Stimulated activated CD8-positive, alpha-beta memory T cell treated with anti-CD3 and anti-CD28 coated beads, Interleukin-12 subunit alpha, Interleukin-12 subunit beta, amount 100 ng/mL, for 4 hours (primary cell): ENCODE results near the gene COG5.

Experiments used
- DNase-seq: peaks from one replicate; pipeline ENCODE4 v3.0.0-alpha.2; 2020; ENCODE audit warnings: low read depth

COG5 gene

DNA sequence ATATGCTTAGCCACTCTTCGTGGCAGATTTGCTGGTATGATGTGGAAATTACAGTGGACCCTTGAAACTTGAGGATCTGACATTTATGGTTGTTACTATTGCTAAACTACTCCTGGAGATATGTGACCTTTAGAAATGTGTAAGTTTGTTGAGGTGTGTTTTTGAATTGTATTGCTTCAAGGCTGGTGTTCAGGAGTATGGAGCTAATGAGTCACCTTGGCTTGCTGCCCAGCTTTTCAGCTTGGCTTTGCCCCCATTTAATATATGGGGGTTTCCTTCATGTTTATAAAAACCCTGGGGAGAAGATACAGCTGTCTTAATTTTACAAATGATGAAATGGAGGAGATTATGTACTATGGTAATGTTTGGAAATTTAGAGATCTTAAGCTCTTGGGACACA lies 383.3 kb downstream of the COG5 start:
- peak; percentile 61 for DNase-seq

DNA sequence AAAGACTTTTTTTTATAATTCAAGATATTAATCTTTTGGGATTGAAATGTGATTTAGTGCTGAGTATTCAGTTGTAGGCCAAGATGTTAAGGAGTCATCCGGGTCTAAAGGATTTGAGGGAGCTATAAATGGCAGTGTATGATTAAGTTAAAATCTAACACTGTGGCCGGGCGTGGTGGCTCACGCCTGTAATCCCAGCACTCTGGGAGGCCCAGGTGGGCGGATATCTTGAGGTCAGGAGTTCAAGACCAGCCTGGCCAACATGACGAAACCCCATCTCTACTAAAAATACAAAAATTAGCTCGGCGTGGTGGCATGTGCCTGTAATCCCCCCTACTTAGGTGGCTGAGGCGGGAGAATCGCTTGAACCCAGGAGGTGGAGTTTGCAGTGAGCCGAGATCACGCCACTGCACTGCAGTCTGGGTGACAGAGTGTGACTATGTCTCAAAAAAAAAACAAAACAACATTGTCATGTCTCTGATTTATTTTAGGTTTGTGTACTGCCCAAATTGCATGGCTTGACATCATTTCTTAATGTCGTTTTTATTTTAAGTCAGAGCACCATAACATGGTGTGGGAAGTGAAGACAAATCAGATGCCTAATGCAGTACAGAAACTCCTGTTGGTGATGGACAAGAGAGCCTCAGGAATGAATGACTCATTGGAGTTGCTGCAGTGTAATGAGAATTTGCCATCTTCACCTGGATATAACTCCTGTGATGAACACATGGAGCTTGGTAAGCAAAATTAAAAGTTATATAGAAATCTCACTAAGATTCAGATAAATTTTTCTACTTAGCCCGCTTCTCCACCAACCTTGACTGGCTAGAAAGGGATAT lies 384.2 kb downstream of the COG5 start:
- no peak for DNase-seq

DNA sequence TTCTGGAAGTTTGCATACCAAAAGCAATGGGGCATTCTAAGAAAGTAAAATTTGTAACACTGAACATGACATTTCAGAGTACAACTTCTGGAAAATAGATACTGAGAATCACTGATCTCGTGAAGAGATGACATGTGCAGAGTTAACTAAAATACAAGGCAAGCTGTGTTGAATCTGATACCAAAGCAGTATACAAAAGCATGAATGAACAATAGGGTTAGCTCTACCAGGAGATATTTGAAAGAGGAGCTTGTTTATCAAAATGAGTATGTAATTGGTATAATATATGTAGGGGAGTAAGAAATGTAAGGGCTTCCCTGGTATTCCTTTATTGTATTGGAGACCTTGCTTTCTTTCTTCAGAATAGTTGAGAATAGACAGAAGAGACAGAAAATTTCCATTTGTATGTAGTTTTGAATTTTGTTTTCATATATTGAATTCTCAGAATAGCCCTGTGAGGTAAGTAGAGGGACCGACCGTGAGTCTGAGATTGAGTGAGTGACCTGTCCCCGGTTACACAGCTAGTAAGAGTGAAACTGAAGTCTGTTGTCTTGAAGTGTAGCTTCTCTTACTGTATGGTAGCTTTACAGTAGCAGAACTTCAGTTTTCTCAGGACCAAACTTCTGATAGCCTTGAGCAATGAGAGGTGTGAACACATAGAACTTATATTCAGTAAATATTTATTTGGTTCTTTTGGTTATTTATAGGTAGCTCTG lies 389.9 kb downstream of the COG5 start:
- DNase-seq: no peak

DNA sequence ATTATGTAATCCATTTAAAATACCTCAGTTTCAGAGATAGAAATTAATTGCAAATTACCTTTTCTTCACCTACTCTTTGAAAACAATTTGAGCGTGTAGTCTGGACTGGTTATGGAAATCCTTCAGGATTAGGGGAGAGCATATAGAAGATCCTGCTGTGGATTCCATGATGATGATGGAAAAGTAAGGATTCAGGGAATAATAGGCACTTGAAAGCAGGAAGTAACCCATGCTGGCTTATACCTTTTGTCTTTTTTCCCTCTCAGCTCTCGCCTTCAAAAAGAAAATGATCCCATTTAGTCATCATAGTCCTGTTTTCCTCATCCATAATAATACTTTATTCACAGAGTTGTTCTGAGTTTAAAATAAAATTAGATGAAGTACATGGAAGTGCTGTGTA lies 390.5 kb downstream of the COG5 start:
- no peak for DNase-seq

DNA sequence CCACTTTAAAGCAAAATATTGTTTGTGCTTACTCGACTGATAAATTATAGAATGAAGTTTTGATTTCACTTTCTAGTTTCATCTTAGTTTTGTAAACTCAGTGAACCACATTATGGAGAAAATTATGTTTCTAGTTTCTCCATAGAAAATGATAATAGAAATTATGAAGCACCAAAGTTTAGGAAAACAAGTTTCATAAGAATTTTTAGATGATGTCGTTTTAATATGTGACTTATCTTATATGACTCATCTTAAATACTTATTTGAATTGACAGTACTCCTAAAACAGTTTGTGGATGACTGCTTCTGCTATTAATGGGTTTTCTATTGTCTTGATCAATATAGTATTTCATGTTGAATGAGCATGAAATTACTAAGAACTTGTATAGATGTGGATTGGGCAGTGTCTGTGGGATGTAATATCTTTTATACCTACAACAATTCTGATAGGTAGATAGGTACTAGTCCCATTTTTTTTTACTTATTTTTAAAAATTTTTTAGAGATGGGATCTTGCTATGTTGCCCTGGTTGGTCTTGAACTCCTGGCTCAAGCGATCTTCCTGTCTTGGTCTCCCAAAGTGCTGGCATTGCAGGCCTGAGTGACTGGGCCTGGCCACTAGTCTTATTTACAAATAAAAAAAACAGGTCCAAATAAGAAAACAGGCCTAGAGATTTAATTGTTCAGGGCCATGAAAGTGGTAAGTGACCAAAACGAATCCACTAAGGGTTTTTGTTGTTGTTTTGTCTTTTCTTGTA lies 391.3 kb downstream of the COG5 start:
- DNase-seq: no peak

DNA sequence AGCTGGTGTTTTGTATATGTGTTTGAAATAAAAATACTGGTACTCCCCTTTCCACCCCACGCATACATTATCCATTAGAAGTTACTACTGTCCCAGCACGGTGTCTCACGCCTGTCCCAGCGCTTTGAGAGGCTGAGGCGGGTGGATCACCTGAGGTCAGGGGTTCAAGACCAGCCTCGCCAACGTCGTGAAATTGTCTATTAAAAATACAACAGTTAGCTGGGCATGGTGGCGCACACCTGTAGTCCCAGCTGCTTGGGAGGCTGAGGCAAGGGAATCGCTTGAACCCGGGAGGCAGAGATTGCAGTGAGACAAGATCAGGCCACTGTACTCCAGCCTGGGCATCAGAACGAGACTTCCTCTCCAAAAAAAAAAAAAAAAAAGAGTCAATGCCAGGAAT lies 392.2 kb downstream of the COG5 start:
- DNase-seq: no peak

DNA sequence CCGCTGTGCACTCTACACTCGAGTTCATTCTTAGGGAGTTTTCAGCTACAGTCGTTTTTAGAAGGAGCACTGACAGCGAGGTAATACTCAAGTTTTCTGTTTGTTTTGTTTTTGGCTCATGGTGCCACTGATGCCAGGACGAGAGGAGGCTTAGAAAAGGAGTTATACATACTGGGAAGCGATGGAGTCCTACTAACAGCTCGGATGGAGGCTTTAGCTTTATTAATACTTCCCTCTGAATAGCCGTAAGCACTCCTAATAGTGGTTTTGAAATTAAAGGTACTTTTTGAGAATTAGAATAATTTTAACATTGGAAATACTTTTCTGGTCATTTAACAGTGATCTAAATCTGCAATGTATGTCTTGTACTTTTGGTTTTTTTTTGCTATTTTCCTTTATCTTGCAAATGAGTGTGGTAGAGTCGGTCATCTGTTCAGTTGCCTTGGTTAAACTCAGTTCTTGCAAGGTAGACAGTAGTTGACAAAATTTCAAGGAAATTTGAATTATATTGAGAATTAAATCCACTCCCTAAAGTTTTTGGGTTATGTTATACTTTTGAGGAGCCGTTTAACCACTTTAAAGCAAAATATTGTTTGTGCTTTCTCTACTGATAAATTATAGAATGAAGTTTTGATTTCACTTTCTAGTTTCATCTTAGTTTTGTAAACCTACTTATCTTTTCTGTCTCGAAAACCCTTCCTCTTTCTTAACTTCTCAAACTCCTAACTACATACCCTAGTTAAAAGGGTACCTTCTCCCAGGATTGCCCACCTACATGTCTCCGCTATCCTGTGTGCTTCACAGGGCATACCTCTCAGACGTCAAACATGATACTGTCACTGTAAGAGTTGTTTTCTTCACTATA lies 393.4 kb downstream of the COG5 start:
- DNase-seq: no peak

DNA sequence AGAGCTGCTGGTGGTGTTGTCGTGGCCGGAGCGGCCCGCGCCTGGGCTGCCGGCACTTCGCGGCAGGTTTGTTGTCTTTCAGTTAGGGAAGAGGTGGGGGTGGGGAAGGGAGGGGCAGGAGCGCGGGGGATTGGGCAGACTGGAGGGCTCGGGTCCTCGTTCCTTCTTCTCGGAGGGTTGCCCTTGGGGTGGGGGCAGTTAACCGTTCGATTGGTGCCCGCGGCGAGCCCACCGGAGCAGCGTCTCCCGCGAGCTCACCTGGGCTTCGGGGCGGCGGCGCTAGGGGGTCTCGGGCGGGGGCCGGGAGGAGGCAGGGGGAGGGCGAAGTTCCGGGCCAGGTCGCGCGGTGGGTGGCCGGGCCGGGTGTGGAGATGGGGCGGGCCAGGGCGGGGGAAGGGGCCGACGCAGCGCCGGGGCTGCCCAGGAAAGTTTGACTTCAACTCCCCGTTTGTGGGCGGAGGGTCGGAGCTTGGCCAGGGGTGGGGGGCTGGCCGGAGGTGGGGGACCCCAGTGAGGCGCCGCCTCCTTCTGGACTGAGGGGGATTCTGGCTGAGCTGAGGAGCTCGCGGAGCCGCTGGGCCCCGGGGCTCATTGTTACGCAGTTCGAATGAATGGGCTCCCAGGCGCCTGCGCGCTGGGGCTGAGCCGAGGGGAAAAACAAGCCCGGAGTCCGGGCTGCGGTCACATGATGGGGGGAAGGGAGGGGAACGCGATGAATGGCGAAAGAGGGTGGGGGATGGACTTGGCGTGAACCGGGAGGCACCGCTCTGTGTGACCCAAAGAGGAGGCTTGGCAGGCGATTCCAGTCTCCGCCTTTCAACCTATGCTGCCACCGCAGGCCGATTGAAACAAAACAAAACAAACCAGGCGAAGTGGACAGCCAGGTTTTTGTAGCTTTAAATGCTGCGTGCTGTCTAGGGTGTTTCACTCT lies 394.3 kb downstream of the COG5 start:
- DNase-seq: peak; percentile 76

DNA sequence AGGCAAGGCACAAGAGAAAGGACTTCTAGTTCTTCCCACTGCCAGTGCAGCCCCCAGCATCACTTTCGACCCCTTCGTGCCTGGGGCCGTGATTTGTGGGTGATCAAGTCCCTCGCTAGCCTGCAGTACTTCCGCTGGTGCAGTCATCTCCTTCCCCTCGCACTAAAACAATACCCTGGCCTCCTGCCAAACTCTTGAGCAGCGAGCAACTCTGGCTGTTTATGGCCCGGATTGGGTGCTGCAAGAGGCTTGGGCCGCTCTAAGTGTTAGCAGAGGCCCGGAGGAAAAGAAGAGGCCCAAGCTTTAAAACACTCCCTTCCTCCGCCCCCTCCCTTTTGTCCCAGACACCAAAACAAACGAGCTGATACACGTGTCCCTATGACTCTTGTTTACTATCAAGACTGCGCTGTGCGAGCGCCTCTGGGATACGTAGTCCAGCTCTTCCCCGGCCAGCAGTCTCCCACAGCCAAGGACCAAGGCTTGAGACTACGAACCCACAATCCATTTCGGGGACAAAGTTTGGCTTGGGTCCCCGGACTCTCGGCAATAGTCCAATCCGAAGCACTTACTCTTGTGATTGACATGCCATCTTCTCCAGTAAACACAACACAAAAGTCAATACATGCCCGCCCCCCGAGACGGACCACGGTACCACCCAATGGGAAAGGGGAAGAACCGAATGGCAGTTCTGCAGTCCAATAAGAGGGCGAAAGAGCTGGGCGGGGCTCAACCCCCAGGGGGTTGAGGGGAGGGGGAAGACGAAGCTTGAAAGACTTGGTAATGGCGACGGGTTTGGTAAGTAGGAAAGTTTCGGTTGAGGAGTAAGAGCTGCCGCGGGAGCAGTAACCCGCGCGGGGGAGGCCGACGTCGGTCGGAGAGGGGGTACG lies 395.2 kb downstream of the COG5 start, which contains the start of gene HBP1:
Gene HBP1, plus strand, starts transcription at position 771 of the 887 bp plus-strand sequence. CDS start 10,891 bp downstream, outside the sequence.
- peak; percentile 93 for DNase-seq

DNA sequence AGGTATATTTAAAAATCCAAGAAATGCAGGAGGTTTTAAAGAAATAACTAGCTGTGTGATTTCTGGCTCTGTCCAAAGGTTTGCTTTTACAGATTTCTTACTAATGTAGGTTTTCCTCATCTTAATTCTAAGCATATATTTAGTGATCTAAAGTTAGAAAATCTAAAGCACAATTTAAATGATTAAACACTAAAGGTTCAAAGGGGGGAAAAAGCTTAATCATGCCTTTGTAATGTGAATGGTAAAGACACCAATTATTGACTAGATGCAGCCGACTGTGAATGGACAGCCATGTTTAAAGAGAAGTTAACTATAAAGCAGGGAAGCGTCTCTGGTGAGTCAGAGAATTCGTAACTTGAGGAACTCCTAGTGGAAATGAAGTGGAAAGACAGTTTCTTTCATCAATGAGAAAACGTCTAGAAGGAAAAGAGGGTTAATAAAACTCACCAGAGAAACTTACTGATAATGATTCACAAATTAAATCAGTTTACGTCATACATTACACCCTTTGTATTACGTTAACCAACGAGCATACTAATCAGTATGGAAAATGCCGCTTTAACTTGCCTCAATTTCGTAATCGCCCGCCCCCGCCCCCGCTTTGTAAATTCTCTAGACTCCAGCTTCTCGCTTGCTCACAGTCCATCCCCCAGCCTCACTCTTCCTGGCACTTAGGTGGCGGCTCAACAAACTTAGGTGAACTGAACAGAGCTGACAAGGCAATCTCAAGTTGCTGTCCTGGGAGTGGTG lies 396.1 kb downstream of the COG5 start:
- DNase-seq: no peak

DNA sequence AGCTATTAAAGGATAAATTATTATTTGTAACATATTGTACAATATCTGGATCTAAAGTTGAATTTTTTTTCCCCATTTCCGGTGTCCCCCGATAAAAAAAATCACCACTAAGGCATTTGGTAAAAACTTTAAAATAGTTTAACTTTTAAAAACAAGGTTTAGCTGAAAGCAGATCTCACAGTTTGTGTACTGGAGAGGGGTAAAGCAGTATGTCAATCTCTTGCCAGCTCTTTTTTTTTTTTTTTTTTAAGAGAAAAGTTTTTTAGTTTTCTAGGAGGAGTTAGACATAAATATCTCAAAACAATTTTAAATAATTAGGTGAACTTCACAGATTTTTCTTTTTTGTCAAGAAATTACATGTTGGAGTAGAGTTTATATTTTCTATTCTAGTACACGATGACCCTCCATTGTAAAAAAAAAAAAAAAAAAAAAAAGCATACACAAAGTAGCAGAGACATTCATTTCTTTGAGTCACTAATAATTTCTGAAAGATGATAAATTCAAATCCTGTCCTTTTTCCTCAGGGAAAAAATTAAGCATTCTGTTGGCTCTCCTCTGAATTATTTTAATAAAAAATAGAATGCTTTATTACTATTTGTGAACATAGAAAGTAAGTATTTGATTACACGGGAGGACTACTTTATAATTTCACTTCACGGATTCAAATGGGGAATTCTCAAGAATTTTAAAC lies 396.8 kb downstream of the COG5 start:
- DNase-seq: no peak

DNA sequence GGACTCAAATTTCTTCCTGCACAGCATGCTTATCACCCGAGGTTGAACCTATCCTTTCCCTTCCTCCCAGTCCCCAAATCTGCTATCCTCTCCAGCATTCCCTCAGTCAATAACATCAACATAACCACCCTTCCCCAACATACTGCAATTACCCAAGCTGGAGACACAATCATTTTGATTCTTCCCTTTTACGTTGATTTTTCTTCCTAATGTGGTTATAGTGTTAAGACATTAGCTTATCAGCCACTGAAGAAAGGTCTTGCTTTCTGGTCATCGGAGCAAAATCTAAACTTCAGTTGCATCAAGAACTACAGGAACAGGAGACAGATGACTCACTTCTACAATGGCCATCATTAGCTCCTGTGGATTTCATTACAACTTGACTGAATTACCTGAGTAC lies 398.4 kb downstream of the COG5 start:
- DNase-seq: no peak

DNA sequence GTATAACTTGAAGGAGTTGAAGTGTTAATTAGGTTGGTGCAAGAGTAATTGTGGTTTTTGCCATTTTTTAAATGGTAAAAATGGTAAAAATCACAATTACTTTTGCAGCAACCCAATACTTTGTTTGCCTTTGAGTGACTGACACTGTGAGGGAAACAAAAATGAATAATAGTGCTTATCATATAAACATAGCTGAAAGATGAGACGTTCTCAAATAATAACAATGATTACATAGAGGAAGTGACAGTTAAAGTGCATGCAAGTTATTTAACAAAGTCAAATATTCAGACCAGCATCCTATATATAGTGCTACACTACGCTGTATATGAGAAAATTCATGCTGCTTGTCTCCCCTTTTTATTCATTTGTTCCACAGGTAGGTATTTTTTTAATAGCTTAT lies 399.6 kb downstream of the COG5 start:
- DNase-seq: no peak

DNA sequence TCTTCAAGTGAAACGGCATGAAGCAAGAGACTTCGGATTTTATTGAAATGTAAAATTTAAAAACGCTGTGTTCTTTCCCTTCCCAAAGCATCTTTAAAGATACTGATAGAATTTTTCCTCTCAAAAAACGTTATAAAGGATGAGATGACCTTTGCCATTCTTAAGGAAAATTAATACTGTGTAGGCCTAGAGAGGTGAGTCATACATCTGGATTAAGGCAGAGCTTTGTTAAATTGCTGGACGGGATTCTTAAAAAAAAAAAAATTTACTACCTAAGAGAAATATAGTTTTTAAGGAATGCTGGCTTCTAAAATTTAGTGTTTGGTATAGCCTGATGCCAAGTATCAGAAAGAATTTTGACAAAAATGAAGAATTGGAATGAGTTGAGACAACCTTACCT lies 401.2 kb downstream of the COG5 start:
- no peak for DNase-seq

DNA sequence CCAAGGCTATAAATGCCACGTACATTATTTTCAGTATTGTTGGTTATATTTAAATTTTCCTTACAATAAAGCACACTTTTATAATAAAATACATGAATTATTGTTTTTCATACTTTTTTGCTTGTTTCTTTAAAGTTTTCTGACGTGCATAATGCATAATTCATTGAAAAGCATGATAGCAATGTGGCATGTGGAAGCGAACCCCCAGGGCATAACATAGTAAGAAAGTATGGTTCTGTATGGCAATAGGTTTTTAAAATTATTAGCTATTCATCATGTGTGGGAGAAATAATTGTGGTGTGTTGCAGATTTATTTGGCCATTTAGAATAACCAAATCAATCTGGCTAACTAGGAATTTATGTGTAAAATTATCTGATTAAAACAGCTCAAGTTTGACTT lies 402.3 kb downstream of the COG5 start:
- no peak for DNase-seq

DNA sequence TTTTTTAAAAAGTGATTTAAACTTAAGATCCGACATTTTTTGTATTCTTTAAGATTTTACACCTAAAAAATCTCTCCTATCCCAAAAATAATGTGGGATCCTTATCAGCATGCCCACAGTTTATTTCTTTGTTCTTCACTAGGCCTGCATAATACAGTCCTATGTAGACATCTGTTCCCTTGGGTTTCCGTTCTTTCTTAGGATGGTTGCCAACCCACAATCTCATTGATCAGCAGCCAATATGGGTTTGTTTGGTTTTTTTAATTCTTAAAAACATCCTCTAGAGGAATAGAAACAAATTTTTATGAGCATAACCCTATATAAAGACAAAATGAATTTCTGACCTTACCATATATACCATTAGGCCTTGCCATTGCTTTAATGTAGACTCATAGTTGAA lies 403.3 kb downstream of the COG5 start:
- DNase-seq: no peak

DNA sequence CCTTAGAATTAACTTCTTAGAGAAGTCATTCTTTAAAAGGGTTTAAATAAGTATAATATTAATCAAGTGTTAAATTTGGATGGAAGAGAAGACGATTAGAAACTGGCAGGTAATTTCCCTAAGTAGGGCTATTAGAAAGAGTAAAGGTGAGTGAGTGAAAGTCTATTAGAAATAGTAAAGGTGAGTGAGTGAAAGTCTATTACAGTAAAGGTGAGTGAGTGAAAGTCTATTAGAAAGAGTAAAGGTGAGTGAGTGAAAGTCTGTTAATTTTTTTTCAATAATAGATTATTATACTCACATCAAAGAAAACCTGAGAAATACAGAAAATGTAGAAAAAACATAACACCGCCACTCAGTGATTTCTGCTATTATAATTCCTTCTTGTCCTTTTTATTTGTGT lies 405.7 kb downstream of the COG5 start:
- no peak for DNase-seq

DNA sequence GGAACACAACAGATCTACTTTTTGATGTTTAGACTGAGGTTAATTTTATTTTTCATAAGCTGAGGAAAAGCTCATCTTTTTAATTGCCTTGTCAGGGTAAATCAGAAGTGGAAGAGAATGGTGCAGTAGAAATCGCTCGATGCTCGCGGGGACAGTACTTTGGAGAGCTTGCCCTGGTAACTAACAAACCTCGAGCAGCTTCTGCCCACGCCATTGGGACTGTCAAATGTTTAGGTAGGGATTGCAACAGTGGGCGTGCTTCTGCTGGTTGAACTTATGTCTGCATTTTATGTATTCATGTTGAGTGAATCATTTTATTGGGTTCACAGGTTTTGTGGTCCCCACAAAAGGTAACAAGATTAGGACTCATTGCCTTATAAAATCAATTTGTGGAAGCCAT lies 406.6 kb downstream of the COG5 start:
- DNase-seq: no peak
